ENCODE results near the gene ANO3. TPM values are rescaled to one million over a fixed set of nuclear protein-coding genes. Genes with fewer than 3 reads are reported as not detected.
"Not testable (repeated sequence)": the region's sequence is repeated elsewhere in the genome, so short reads cannot be mapped to it uniquely, and the experiment has no call there.

ANO3 gene
- total and polyA plus RNA-seq, 4 donors: 0.02 to 0.63 (median 0.16) TPM

DNA sequence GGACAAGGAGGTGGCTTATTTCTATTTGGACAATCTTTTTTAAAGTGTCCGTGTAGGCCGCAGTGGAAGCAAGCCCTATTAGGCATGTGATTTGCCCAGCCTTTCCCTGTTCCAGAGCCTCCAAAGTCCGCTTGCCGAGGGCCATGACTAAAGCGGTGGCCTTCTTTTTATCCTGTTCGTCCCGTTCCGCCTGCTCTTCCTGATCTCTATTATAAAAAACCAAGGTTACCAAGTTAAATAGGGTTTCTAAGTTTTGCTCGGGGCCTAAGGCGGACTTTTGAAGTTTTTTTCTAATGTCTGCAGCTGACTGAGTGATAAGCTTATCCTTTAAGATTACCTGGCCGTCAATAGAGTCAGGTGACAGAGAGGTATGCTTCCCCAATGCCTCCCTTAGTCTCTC is 261.8 kb downstream of the ANO3 start:
- DNase-seq: no peak
- Histone ChIP-seq H3K4me1 (ENCODE audit: control insufficient read depth in 5 of 5, insufficient read depth in 5 of 5, low read length in 5 of 5) (peaks cover 0 to 12% (median 0%) of the 10 kb centered on the region in 5 donors), H3K9me3 (ENCODE audit: control insufficient read depth in 4 of 4, insufficient read depth in 3 of 4, low read length in 3 of 4) (no peaks in the 10 kb centered on the region), H3K27ac (ENCODE audit: low read depth in 1 of 2, low read length in 1 of 2) (no peak overlapping the region), H3K4me3 (no peak overlapping the region), H3K36me3 (ENCODE audit: control insufficient read depth in 4 of 4, insufficient read depth in 4 of 4, low read length in 4 of 4) (no peaks in the 10 kb centered on the region), H3K27me3 (ENCODE audit: control insufficient read depth in 3 of 3, insufficient read depth in 3 of 3, low read length in 2 of 3) (no peaks in the 10 kb centered on the region), H3K9ac (ENCODE audit: insufficient read depth in 1 of 2, low read length in 2 of 2) (no peak overlapping the region)
- 90 to 96% methylated on average over 11 of the region's 11 CpGs for WGBS, 2 donors
- TF ChIP-seq, protein P1, sequence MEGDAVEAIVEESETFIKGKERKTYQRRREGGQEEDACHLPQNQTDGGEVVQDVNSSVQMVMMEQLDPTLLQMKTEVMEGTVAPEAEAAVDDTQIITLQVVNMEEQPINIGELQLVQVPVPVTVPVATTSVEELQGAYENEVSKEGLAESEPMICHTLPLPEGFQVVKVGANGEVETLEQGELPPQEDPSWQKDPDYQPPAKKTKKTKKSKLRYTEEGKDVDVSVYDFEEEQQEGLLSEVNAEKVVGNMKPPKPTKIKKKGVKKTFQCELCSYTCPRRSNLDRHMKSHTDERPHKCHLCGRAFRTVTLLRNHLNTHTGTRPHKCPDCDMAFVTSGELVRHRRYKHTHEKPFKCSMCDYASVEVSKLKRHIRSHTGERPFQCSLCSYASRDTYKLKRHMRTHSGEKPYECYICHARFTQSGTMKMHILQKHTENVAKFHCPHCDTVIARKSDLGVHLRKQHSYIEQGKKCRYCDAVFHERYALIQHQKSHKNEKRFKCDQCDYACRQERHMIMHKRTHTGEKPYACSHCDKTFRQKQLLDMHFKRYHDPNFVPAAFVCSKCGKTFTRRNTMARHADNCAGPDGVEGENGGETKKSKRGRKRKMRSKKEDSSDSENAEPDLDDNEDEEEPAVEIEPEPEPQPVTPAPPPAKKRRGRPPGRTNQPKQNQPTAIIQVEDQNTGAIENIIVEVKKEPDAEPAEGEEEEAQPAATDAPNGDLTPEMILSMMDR (IDR thresholded peaks at IDR 0.05; ENCODE audit: control extremely low read depth, extremely low read depth): no peak
- ATAC-seq (ENCODE audit: insufficient read depth, low FRiP score): no peak

DNA sequence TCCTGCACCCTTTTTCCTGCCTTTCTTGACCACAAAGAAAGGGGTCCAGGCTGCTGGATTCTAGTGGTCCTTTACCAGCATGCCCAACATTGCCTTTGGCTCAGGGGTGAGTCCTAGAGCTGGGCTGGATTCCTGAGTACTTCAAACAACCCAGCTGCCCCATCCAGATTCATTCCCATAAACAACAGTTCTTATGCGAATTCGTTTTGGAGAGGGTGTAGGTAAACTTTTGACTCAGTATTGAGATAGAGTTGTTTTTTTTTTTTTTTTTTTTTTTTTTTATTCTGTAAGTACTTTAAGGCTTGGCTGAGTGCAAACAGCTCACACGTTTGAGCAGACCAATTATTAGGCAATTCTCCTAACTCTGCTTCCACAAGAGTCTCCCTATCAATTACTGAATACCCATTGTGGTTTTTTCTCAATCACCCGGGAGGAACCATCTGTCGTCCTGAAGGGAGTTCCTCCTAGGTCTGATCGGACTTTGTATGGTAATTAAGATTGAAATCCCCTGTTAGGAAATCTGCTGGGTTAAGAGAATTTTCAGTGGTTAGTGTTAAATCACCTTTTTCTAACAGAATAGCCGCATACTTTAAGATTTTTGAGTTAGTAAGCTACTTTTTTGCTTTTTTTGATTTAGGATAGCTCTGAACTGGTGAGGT is 263.4 kb downstream of the ANO3 start:
- H3K4me3 ChIP-seq; H3K9me3 ChIP-seq (ENCODE audit: control insufficient read depth in 4 of 4, insufficient read depth in 3 of 4, low read length in 3 of 4); H3K27me3 ChIP-seq (ENCODE audit: control insufficient read depth in 3 of 3, insufficient read depth in 3 of 3, low read length in 2 of 3); H3K36me3 ChIP-seq (ENCODE audit: control insufficient read depth in 4 of 4, insufficient read depth in 4 of 4, low read length in 4 of 4); DNase-seq; H3K27ac ChIP-seq (ENCODE audit: low read depth in 1 of 2, low read length in 1 of 2); H3K9ac ChIP-seq (ENCODE audit: insufficient read depth in 1 of 2, low read length in 2 of 2); ATAC-seq (ENCODE audit: insufficient read depth, low FRiP score): not testable (repeated sequence)
- H3K4me1 ChIP-seq (ENCODE audit: control insufficient read depth in 5 of 5, insufficient read depth in 5 of 5, low read length in 5 of 5): peaks cover 0 to 12% (median 0%) of the 10 kb centered on the region in 5 donors
- 35 to 39% methylated on average over 7 of the region's 7 CpGs for WGBS, 2 donors

GRCh38 chr11:26597049-26597689 is 265.2 kb downstream of the ANO3 start:
- ATAC-seq (ENCODE audit: insufficient read depth, low FRiP score); H3K27me3 ChIP-seq (ENCODE audit: control insufficient read depth in 3 of 3, insufficient read depth in 3 of 3, low read length in 2 of 3); H3K9ac ChIP-seq (ENCODE audit: insufficient read depth in 1 of 2, low read length in 2 of 2); H3K36me3 ChIP-seq (ENCODE audit: control insufficient read depth in 4 of 4, insufficient read depth in 4 of 4, low read length in 4 of 4); H3K9me3 ChIP-seq (ENCODE audit: control insufficient read depth in 4 of 4, insufficient read depth in 3 of 4, low read length in 3 of 4); H3K27ac ChIP-seq (ENCODE audit: low read depth in 1 of 2, low read length in 1 of 2); DNase-seq; H3K4me3 ChIP-seq: not testable (repeated sequence)
- 94 to 97% methylated on average over 20 of the region's 20 CpGs for WGBS, 2 donors
- peaks cover 0 to 12% (median 0%) of the 10 kb centered on the region in 5 donors for H3K4me1 ChIP-seq (ENCODE audit: control insufficient read depth in 5 of 5, insufficient read depth in 5 of 5, low read length in 5 of 5)

- Histone ChIP-seq H3K4me1 (ENCODE audit: control insufficient read depth in 5 of 5, insufficient read depth in 5 of 5, low read length in 5 of 5) (peaks cover 0 to 12% (median 0%) of the 10 kb centered on the region in 5 donors), H3K27me3 (ENCODE audit: control insufficient read depth in 3 of 3, insufficient read depth in 3 of 3, low read length in 2 of 3) (no peaks in the 10 kb centered on the region), H3K36me3 (ENCODE audit: control insufficient read depth in 4 of 4, insufficient read depth in 4 of 4, low read length in 4 of 4) (no peaks in the 10 kb centered on the region), H3K9me3 (ENCODE audit: control insufficient read depth in 4 of 4, insufficient read depth in 3 of 4, low read length in 3 of 4) (no peaks in the 10 kb centered on the region), H3K27ac (ENCODE audit: low read depth in 1 of 2, low read length in 1 of 2) (no peak overlapping the region), H3K9ac (ENCODE audit: insufficient read depth in 1 of 2, low read length in 2 of 2) (no peak overlapping the region), H3K4me3 (no peak overlapping the region)
- ATAC-seq (ENCODE audit: insufficient read depth, low FRiP score): no peak
- WGBS, 2 donors: 83% methylated on average over 2 of the region's 2 CpGs
- DNase-seq: peak in 2 of 3 donors; percentile 38 to 60
- TF ChIP-seq, protein P1 (IDR thresholded peaks at IDR 0.05; ENCODE audit: control extremely low read depth, extremely low read depth): no peak
These were observed 266.0 kb downstream of the ANO3 start for GRCh38 chr11:26597899-26598298.

Measured in lung (tissue), 12 donors.